NB4 (cell line): Measurements from ENCODE around the gene DIRAS1.

Experiments
- POLR2A ChIP-seq: IDR thresholded peaks from 2 replicates; pipeline ENCODE4 v1.6.1; 2011; ENCODE audit warnings: mild to moderate bottlenecking; ENCODE audit not compliant: insufficient read length; ENCODE audit errors: extremely low read depth
- TF ChIP-seq, protein P1 (sequence below): IDR thresholded peaks from one replicate; pipeline ENCODE4 v1.5.1; 2012; ENCODE audit warnings: low read depth, low read length

DNA sequence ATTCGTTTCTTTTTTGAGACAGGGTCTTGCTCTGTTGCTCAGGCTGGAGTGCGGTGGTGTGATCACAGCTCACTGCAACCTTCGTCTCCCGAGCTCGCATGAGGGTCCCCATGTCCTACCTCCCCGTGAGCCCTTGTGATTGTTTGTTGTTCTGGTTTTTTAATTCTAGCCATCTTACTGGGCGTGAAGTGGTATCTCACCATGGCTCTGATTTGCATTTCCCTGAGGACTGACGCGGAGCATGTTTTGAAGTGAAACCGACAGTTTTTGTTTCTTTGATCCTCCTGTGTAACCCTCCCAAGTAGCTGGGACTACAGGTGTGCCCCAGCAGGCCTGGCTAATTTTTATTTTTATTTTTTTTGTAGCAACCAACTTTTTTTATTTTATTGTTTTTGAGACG lies 40.4 kb downstream of the DIRAS1 start:
- TF ChIP-seq, protein P1, sequence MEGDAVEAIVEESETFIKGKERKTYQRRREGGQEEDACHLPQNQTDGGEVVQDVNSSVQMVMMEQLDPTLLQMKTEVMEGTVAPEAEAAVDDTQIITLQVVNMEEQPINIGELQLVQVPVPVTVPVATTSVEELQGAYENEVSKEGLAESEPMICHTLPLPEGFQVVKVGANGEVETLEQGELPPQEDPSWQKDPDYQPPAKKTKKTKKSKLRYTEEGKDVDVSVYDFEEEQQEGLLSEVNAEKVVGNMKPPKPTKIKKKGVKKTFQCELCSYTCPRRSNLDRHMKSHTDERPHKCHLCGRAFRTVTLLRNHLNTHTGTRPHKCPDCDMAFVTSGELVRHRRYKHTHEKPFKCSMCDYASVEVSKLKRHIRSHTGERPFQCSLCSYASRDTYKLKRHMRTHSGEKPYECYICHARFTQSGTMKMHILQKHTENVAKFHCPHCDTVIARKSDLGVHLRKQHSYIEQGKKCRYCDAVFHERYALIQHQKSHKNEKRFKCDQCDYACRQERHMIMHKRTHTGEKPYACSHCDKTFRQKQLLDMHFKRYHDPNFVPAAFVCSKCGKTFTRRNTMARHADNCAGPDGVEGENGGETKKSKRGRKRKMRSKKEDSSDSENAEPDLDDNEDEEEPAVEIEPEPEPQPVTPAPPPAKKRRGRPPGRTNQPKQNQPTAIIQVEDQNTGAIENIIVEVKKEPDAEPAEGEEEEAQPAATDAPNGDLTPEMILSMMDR, result no peak
- no peak for TF ChIP-seq POLR2A
